ENCODE data around the gene KYNU.

Gene KYNU

GRCh38 chr2:143056550-143056949, 179.1 kb downstream of the KYNU start:
- H3K4me3 ChIP-seq (ENCODE audit: low read length): no peak overlapping the region
- H3K27ac ChIP-seq (ENCODE audit: low read depth, low read length): no peak overlapping the region
- no peaks in the 10 kb centered on the region for H3K79me2 ChIP-seq (ENCODE audit: control insufficient read depth, low read length)
- H3K9me2 ChIP-seq (replicated peaks; ENCODE audit: control insufficient read depth, low read length): no peaks in the 10 kb centered on the region
- peaks cover 11% of the 10 kb centered on the region; the same call in 1 of the 2 replicates for H3K9me3 ChIP-seq (ENCODE audit: control insufficient read depth, insufficient read depth, low read length)
- no peak overlapping the region for H3K4me2 ChIP-seq (ENCODE audit: low read length)
- no peaks in the 10 kb centered on the region for H3K36me3 ChIP-seq (ENCODE audit: control insufficient read depth, low read length)
- no peaks in the 10 kb centered on the region for H3K4me1 ChIP-seq (ENCODE audit: control insufficient read depth, low read length)
- no peaks in the 10 kb centered on the region for H3K27me3 ChIP-seq (ENCODE audit: control insufficient read depth, low read length)
- TF ChIP-seq CTCF (IDR thresholded peaks at IDR 0.05; ENCODE audit: low read depth, low read length, poor library complexity, severe bottlenecking): no peak
- no peak for TF ChIP-seq EZH2phosphoT487 (IDR thresholded peaks at IDR 0.05; ENCODE audit: borderline replicate concordance, low read length)
- H4K20me1 ChIP-seq (ENCODE audit: control insufficient read depth, insufficient read depth, low read depth, low read length): no peaks in the 10 kb centered on the region
- no peaks in the 10 kb centered on the region for H3F3A ChIP-seq (ENCODE audit: control insufficient read depth, insufficient read depth)

- no peaks in the 10 kb centered on the region for H3K79me2 ChIP-seq (ENCODE audit: control insufficient read depth, low read length)
- no peaks in the 10 kb centered on the region for H3K27me3 ChIP-seq (ENCODE audit: control insufficient read depth, low read length)
- H3K27ac ChIP-seq (ENCODE audit: low read depth, low read length): no peak overlapping the region
- H3F3A ChIP-seq (ENCODE audit: control insufficient read depth, insufficient read depth): no peaks in the 10 kb centered on the region
- H3K4me3 ChIP-seq (ENCODE audit: low read length): no peak overlapping the region
- peaks cover 11% of the 10 kb centered on the region; the same call in 1 of the 2 replicates for H3K9me3 ChIP-seq (ENCODE audit: control insufficient read depth, insufficient read depth, low read length)
- no peaks in the 10 kb centered on the region for H3K9me2 ChIP-seq (replicated peaks; ENCODE audit: control insufficient read depth, low read length)
- TF ChIP-seq CTCF (IDR thresholded peaks at IDR 0.05; ENCODE audit: low read depth, low read length, poor library complexity, severe bottlenecking) (no peak), EZH2phosphoT487 (IDR thresholded peaks at IDR 0.05; ENCODE audit: borderline replicate concordance, low read length) (no peak)
- H3K4me2 ChIP-seq (ENCODE audit: low read length): no peak overlapping the region
- H4K20me1 ChIP-seq (ENCODE audit: control insufficient read depth, insufficient read depth, low read depth, low read length): no peaks in the 10 kb centered on the region
- H3K36me3 ChIP-seq (ENCODE audit: control insufficient read depth, low read length): no peaks in the 10 kb centered on the region
- no peaks in the 10 kb centered on the region for H3K4me1 ChIP-seq (ENCODE audit: control insufficient read depth, low read length)
These were observed 181.4 kb downstream of the KYNU start for GRCh38 chr2:143058851-143059250.

- Histone ChIP-seq H3K27me3 (ENCODE audit: control insufficient read depth, low read length) (no peaks in the 10 kb centered on the region), H3K36me3 (ENCODE audit: control insufficient read depth, low read length) (no peaks in the 10 kb centered on the region), H3K9me3 (ENCODE audit: control insufficient read depth, insufficient read depth, low read length) (no peaks in the 10 kb centered on the region; the same call in 1 of the 2 replicates), H4K20me1 (ENCODE audit: control insufficient read depth, insufficient read depth, low read depth, low read length) (no peaks in the 10 kb centered on the region), H3F3A (ENCODE audit: control insufficient read depth, insufficient read depth) (no peaks in the 10 kb centered on the region), H3K79me2 (ENCODE audit: control insufficient read depth, low read length) (no peaks in the 10 kb centered on the region), H3K4me1 (ENCODE audit: control insufficient read depth, low read length) (peaks cover 4% of the 10 kb centered on the region), H3K4me3 (ENCODE audit: low read length) (no peak overlapping the region), H3K27ac (ENCODE audit: low read depth, low read length) (no peak overlapping the region), H3K4me2 (ENCODE audit: low read length) (no peak overlapping the region), H3K9me2 (replicated peaks; ENCODE audit: control insufficient read depth, low read length) (no peaks in the 10 kb centered on the region)
- no peak for TF ChIP-seq CTCF (IDR thresholded peaks at IDR 0.05; ENCODE audit: low read depth, low read length, poor library complexity, severe bottlenecking)
- no peak for TF ChIP-seq EZH2phosphoT487 (IDR thresholded peaks at IDR 0.05; ENCODE audit: borderline replicate concordance, low read length)
These were observed 186.2 kb downstream of the KYNU start for GRCh38 chr2:143063612-143064200.
